HAP-1 (cell line): ENCODE measurements around the gene FAM118B.
"Not testable (repeated sequence)": the region's sequence is repeated elsewhere in the genome, so short reads cannot be mapped to it uniquely, and the experiment has no call there.

Experiments
- DNase-seq, 2 experiments: peaks; one replicate each; pipeline ENCODE4 v3.0.0-alpha.2; 2016 to 2020; ENCODE audit warnings: low spot score in 2 of 2
- H3K27me3 ChIP-seq: fragments of 250-450 bp; sonication (Bioruptor Pico); 2 replicates; pipeline ENCODE4 v1.5.1; 2020; ENCODE audit warnings: low read depth, mild to moderate bottlenecking, moderate library complexity
- H3K36me3 ChIP-seq: fragments of 250-450 bp; sonication (Bioruptor Pico); replicated peaks from 2 replicates; pipeline ENCODE4 v1.5.1; 2020; ENCODE audit warnings: mild to moderate bottlenecking
- H3K4me1 ChIP-seq: fragments of 250-450 bp; sonication (Bioruptor Pico); 2 replicates; pipeline ENCODE4 v1.5.1; 2020; ENCODE audit warnings: mild to moderate bottlenecking
- H3K4me3 ChIP-seq: fragments of 250-450 bp; sonication (Bioruptor Pico); 2 replicates; pipeline ENCODE4 v1.5.1; 2020; ENCODE audit warnings: mild to moderate bottlenecking, moderate library complexity
- H3K9me3 ChIP-seq: fragments of 250-450 bp; sonication (Bioruptor Pico); 2 replicates; pipeline ENCODE4 v1.5.1; 2020; ENCODE audit warnings: mild to moderate bottlenecking, moderate library complexity
- in situ Hi-C: fragments of 300-500 bp; cut with MboI; formaldehyde crosslinking; loops from 3 replicates; pipeline ENCODE4 v1.14.3; 2020; ENCODE audit warnings: low sequenced_read_pairs, inconsistent platforms, mixed read lengths

FAM118B gene

DNA sequence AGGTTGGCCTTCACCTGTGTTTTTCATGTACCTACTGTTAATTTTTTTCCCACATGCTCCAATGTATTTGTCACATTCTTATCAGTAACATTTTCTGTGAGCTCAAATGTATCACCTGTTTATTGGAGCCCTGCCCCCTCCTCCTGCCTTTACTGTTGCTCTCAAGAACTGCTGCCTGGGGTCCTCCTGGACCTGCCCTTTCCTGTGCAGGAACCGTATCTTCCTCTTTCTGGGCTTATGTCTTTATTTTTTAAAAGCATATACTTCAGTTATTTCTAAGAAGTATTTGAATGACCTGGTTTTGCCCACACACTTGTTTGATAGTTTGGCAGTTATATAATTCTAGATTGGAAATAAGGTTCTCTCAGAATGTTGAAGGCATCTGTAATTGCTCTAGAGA lies 5.9 kb downstream of the FAM118B start:
- Histone ChIP-seq H3K4me3 (no peak overlapping the region), H3K9me3 (no peaks in the 10 kb centered on the region), H3K4me1 (peaks cover 6% of the 10 kb centered on the region; the same call in 1 of the 2 replicates), H3K27me3 (no peaks in the 10 kb centered on the region), H3K36me3 (no peaks in the 10 kb centered on the region)
- no peak for DNase-seq
- in situ Hi-C loops, result loop anchor here (25.0 kb wide), 1 partner anchor 580 kb away; the partner anchor contains the start of gene CHEK1

DNA sequence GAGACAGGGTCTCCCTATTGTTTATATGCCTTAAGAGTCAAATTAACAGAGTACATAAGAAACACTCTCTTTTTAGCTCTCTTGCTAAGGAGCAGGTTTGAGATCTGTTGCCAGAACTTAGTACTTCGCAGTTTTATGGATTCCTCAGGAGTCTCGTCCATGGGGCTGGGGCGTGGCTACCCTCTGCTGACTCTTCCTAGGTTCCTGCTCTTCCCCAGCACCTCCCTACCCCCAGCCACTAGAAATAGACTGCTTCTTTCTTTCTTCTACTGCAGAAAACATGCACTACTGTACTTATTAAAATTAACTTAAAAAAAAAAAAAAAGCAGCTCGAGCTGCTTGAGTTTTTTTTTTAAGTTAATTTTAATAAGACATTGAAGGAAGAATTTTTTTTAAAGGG lies 8.0 kb downstream of the FAM118B start:
- Histone ChIP-seq H3K4me1 (no peaks in the 10 kb centered on the region; the same call in 1 of the 2 replicates), H3K27me3 (no peaks in the 10 kb centered on the region), H3K4me3 (no peak overlapping the region), H3K9me3 (no peaks in the 10 kb centered on the region), H3K36me3 (no peaks in the 10 kb centered on the region)
- in situ Hi-C loops, result loop anchor here (25.0 kb wide), 1 partner anchor 582 kb away; the partner anchor contains the start of gene CHEK1
- DNase-seq, result no peak

DNA sequence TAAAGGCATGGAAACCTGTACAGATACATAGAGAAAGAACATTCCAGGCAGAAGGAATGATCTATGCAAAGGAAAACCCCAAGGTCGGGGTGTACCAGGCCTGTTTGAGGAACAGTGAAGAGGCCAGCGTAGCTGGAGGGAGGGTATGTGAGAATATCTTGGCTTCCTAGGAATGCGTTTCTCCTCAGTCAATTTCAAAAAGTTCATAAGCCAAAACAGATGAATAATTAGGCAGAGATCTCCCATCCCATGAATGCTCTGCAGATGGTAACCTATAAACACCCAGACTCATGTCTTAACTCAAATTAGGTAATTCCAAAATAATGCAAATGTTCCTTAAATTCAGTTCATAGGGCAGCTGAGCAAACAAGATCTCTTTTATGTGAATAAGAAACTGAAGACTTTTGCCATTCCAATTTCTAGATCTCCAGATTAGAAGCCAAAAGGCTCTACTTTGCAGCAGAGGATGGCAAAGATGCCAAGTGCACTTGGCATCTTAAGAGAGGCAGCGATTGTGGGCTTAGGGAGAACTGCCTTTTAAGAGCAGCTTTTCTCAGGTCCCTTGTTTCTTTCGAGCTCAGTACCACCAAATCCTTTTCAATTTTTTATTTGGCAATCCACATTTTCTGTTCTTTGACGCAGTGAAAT lies 13.2 kb downstream of the FAM118B start:
- Histone ChIP-seq H3K27me3 (no peaks in the 10 kb centered on the region), H3K9me3 (no peaks in the 10 kb centered on the region), H3K4me1 (no peaks in the 10 kb centered on the region), H3K36me3 (no peaks in the 10 kb centered on the region), H3K4me3 (no peak overlapping the region)
- in situ Hi-C loops, result loop anchor here (25.0 kb wide), 1 partner anchor 587 kb away; the partner anchor contains the start of gene CHEK1
- no peak for DNase-seq

DNA sequence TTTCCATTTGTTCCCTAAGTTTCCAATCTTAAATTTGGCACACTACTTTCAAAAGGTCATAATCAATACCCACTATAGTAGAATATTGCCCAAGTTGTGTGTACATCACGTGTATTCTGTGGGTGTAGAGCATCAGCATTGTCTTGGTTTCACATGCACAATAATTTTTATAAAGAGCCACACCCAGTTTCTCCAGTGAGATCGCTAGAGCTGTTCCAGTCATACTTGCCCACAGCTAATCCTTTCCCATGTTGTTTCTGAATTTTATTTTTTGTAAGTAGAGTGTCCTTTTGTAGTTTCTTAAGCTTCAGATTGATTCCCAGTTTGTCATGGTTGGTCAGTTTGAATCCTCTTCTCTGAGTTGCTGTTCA lies 13.7 kb downstream of the FAM118B start:
- no peaks in the 10 kb centered on the region for H3K9me3 ChIP-seq
- H3K36me3 ChIP-seq, result no peaks in the 10 kb centered on the region
- H3K27me3 ChIP-seq, result no peaks in the 10 kb centered on the region
- in situ Hi-C loops, result no loop called here
- H3K4me3 ChIP-seq, result no peak overlapping the region
- DNase-seq, result no peak
- no peaks in the 10 kb centered on the region for H3K4me1 ChIP-seq

DNA sequence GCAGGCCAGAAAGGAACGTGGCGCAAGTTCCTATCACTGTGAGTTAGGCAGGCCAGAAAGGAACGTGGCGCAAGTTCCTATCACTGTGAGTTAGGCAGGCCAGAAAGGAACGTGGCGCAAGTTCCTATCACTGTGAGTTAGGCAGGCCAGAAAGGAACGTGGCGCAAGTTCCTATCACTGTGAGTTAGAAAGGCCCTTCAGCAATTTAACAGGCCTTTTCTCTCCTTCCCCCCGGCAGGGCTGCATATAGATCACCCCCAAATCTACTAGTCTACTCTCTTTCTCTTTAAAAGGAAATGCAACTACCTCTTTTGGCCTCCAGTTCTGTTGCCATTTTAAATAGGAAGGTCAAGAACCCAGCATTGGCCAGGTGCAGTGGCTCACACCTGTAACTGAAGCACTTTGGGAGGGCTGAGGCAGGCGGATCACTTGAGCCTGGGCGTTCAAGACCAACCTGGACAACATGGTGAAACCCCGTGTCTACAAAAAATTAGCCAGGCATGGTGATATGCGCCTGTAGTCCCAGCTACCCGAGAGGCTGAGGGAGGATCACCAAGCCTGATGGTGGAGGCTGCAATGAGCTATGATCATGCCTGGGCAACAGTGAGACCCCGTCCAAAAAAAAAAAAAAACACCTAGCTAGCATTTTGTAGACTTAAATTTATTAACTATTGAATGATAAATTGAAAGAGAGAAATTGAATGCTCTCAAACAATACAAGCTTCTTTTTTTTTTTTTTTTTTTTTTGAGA lies 14.9 kb downstream of the FAM118B start:
- H3K4me1 ChIP-seq, result no peaks in the 10 kb centered on the region
- no peaks in the 10 kb centered on the region for H3K27me3 ChIP-seq
- no peak for DNase-seq
- H3K4me3 ChIP-seq, result no peak overlapping the region
- no peaks in the 10 kb centered on the region for H3K36me3 ChIP-seq
- in situ Hi-C loops, result no loop called here
- H3K9me3 ChIP-seq, result no peaks in the 10 kb centered on the region

DNA sequence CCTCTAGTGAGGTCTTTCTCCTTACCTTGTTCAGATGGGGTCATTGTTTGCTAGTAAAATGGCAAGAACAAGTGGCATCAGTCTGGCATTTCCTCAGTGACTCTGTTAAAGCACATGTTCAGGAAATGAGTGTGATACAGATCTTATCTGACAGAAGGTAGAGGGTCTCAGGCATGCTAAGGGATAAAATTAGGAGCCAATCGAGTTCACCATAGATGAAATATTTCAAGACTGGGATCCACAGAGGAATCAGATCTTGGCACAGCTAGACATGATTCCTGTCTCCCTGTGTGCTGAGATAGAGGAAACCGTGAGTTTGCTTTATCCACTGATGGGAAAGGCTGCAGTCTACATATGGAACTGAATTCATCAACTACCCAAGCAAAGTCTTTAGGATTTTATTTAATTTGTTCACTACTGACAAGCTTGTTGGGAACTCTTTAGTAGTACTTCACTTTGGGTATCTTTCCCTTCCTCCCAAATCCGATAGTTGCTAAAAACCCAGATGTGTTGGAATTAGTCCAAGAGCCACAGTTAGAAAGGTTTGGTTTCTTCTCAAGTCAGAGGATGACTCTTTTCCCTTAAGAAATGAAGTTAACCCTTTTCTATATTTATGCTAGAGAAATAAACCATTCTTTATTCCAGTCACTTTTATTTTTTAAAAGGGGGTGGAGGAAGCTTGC lies 18.4 kb downstream of the FAM118B start:
- Histone ChIP-seq H3K27me3 (no peaks in the 10 kb centered on the region), H3K4me1 (no peaks in the 10 kb centered on the region), H3K36me3 (no peaks in the 10 kb centered on the region), H3K9me3 (no peaks in the 10 kb centered on the region), H3K4me3 (no peak overlapping the region)
- in situ Hi-C loops, result no loop called here
- no peak for DNase-seq

DNA sequence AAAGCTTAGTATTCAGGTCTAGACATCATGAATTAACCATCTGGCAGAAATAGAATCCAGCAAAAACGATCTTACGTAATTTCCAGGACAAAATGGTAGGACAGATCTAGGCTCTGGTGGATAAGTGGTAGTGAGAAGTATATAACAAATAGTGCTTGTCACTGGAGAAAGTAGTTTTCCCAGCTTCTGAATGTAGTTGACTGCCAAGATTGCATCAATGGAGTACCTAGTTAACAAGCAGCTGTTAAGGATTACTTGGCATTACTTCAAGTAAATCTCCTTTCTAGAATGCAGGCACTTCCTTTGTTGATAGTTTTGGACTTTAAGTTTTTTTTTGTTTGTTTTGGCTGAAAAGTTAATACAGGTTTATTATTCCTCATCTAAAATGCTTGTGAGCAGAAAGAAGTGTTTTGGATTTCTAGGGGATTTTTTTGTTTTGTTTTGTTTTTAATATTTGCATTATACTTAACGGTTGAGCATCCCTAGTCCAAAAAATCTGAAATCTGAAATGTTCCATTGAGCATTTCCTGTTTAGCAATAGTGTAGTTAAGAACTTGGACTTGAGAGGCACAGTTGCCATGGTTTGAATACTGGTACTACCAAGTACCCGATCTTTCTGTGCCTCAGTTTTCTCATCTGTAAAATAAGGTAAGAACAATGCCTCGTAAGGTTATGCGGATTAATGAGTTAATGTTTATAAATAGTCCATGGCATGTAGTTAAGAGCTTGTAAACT lies 20.3 kb downstream of the FAM118B start:
- no peaks in the 10 kb centered on the region for H3K27me3 ChIP-seq
- no peak for DNase-seq
- H3K4me3 ChIP-seq, result no peak overlapping the region
- in situ Hi-C loops, result no loop called here
- no peaks in the 10 kb centered on the region for H3K9me3 ChIP-seq
- no peaks in the 10 kb centered on the region for H3K4me1 ChIP-seq
- no peaks in the 10 kb centered on the region; the same call in 1 of the 2 replicates for H3K36me3 ChIP-seq

DNA sequence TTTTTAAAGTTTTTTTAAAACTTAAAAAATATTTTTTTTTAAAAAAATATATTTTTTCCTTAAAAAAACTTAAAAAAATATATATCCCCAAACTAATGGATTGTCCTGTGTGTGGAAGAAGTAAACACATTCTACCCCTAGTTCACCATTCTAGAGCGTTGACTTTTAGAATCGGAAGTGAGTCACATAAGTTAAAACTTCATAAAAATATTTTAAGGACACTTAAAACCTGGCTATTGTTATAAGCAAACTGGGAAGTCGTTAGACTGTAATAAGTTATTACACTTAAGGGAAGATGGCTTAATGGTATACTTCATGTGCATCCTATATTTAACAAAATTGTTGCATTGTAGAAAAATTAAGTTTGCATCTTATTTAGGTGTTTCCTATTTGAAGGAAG lies 21.1 kb downstream of the FAM118B start:
- Histone ChIP-seq H3K4me3 (no peak overlapping the region), H3K4me1 (no peaks in the 10 kb centered on the region), H3K9me3 (no peaks in the 10 kb centered on the region), H3K27me3 (no peaks in the 10 kb centered on the region), H3K36me3 (no peaks in the 10 kb centered on the region; the same call in 1 of the 2 replicates)
- DNase-seq, result no peak
- in situ Hi-C loops, result no loop called here

DNA sequence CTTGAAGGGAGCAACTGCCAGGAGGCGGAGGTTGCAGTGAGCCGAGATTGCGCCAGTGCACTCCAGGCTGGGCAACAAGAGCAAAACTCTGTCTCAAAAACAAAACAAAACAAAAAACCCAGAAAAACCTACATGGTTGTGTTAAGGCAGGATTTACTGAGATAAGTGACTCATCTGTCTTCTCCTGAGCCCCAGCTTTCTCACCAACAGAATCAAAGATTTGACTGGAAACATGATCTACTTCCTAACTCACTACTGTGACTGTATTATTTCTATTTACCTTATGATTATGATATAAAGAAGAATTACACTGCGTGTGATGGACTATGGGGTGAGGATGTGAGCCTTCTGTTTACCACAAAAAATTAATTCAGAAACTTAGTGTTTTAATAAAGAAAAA lies 21.8 kb downstream of the FAM118B start:
- H3K4me1 ChIP-seq, result no peaks in the 10 kb centered on the region
- in situ Hi-C loops, result no loop called here
- H3K27me3 ChIP-seq, result no peaks in the 10 kb centered on the region
- no peak for DNase-seq
- no peak overlapping the region for H3K4me3 ChIP-seq
- no peaks in the 10 kb centered on the region; the same call in 1 of the 2 replicates for H3K36me3 ChIP-seq
- H3K9me3 ChIP-seq, result no peaks in the 10 kb centered on the region

DNA sequence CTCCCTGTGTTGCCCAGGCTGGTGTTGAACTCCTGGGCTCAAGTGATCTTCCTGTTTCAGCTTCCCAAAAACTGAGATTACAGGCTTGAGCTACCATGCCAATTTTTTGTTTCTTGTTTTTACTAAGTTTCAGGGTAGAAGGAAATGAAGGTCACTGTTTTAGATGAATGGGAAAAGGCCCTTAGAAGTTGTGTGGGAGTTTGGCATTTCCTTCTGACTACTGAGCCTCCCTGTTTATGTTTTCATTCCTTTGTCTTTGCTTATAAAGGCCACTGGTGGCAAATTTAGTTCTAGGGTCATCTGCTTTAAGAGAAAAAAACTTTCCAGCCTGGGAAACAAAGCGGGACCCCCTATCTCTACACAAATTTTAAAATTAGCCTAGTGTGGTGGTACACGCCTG lies 35.1 kb downstream of the FAM118B start:
- no peak overlapping the region for H3K4me3 ChIP-seq
- DNase-seq, result no peak
- peaks cover 22% of the 10 kb centered on the region for H3K36me3 ChIP-seq
- H3K9me3 ChIP-seq, result no peaks in the 10 kb centered on the region
- H3K4me1 ChIP-seq, result no peaks in the 10 kb centered on the region
- no peaks in the 10 kb centered on the region for H3K27me3 ChIP-seq
- in situ Hi-C loops, result no loop called here

DNA sequence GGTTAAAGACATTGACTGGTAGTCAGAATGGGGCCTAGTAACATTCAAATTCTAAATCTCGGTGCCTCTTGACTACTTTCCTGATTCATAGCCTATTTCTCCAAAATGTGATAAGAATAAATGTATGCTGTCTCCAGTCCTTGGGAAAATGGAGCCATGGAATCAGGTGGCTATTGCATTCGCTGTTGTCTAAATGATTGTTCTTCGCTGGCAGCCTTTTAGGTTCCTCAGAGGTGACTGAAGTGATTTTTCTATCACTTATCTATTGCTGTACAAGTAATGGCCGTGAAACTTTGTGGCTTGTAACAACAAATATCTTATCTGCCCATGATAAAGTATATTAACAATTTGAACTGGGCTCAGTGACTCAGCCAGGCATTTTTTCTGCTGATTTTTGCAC lies 41.7 kb downstream of the FAM118B start:
- DNase-seq, result no peak
- H3K4me3 ChIP-seq, result no peak overlapping the region
- no peaks in the 10 kb centered on the region for H3K4me1 ChIP-seq
- H3K9me3 ChIP-seq, result no peaks in the 10 kb centered on the region
- in situ Hi-C loops, result no loop called here
- peaks cover 15% of the 10 kb centered on the region for H3K36me3 ChIP-seq
- H3K27me3 ChIP-seq, result no peaks in the 10 kb centered on the region

DNA sequence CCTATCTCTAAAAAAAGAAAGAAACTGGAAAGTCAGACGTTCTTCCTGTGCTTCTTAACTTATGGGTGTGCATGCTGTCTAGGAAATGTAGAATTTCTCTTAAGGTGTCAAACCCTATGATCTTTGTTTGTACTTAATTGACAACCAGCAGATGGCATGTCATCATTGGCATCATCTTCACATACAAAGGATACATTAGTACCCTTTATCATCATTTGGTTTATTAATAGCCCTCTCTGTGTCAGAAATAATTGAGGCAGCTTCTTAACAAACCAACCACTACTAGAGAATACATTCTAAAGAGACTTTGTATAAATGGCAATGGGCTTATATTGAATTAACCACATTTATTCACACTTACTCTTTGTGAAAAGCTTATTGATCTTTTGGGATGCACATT lies 43.2 kb downstream of the FAM118B start:
- Histone ChIP-seq H3K27me3 (no peaks in the 10 kb centered on the region), H3K4me1 (no peaks in the 10 kb centered on the region), H3K4me3 (no peak overlapping the region), H3K36me3 (peaks cover 20% of the 10 kb centered on the region), H3K9me3 (no peaks in the 10 kb centered on the region)
- DNase-seq, result no peak
- in situ Hi-C loops, result no loop called here

DNA sequence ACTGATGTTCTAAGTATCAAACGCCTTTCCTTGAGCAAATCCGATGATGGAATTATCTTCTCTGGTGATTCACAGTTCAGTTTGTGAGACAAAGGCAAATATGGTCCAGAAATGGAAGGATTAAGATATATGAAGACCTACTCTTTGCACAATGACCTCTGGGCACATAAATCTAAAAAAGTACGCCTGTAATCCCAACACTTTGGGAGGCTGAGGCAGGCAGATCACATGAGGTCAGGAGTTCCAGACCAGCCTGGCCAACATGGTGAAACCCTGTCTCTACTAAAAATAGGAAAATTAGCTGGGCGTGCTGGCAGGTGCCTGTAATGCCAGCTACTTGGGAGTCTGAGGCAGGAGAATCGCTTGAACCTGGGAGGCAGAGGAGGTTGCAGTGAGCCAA lies 43.9 kb downstream of the FAM118B start:
- DNase-seq, H3K9me3 ChIP-seq, H3K4me1 ChIP-seq, H3K4me3 ChIP-seq, in situ Hi-C loops, H3K27me3 ChIP-seq: not testable (repeated sequence)
- H3K36me3 ChIP-seq, result peaks cover 20% of the 10 kb centered on the region
